Left lung (tissue), 10 donors: ENCODE results near the gene ZNHIT1. TPM values are rescaled to one million over a fixed set of nuclear protein-coding genes. Genes with fewer than 3 reads are reported as not detected.

ENCODE experiments used
- ATAC-seq: fragments of 200-7000 bp; cut with Tn5 transposase; one replicate; pipeline ENCODE4 v1.9.1; 2020; ENCODE audit warnings: moderate library complexity
- DNase-seq, 4 donors: peaks; one replicate each; pipeline ENCODE4 v3.0.0-alpha.2; 2013 to 2020
- H3K27ac ChIP-seq, 2 donors: fragments of 200-600 bp; sonication (generic) in 1 of 2; one replicate each; pipeline versions ENCODE4 v1.5.0 to v1.8.0; 2020 to 2021
- H3K27me3 ChIP-seq, 2 donors: fragments of 200-600 bp; sonication (generic) in 1 of 2; one replicate each; pipeline versions ENCODE4 v1.5.0 to v1.8.0; 2020 to 2021
- H3K36me3 ChIP-seq, 2 donors: fragments of 200-600 bp; sonication (generic) in 1 of 2; one replicate each; pipeline versions ENCODE4 v1.5.0 to v1.8.0; 2020 to 2021
- H3K4me1 ChIP-seq, 2 donors: fragments of 200-600 bp; one replicate each; pipeline ENCODE4 v1.8.0; 2021
- H3K4me3 ChIP-seq, 2 donors: fragments of 200-600 bp; sonication (generic) in 1 of 2; one replicate each; pipeline versions ENCODE4 v1.5.0 to v1.8.0; 2020 to 2021; ENCODE audit warnings: mild to moderate bottlenecking in 1 of 2
- H3K9me3 ChIP-seq, 2 donors: fragments of 200-600 bp; sonication (generic) in 1 of 2; one replicate each; pipeline versions ENCODE4 v1.5.0 to v1.8.0; 2020 to 2021
- intact Hi-C, 2 donors: fragments of 100-400 bp; cut with DNase I; formaldehyde crosslinking; loops; one replicate each; pipeline versions ENCODE4 v1.11.2 to v1.14.2; 2022
- polyA plus RNA-seq, 6 donors: library from polyadenylated mRNA; unstranded; fragments of 120-200 nt; gene quantifications; one replicate each; pipeline ENCODE4 v1.2.1, GENCODE V29; 2013; ENCODE audit not compliant: insufficient read length in 6 of 6
- total RNA-seq, 2 donors: library from RNA; stranded (reverse); fragmentation: NEBNext Ultra II Directional; extraction: Animal tissue kit (Norgen Biotek cat#: 25700); gene quantifications; one replicate each; pipeline ENCODE4 v1.2.1, GENCODE V29; 2021
- TF ChIP-seq, protein P1 (sequence below), 2 donors: fragments of 200-600 bp; sonication (generic) in 1 of 2; IDR thresholded peaks; one replicate each; pipeline versions ENCODE4 v1.5.0 to v1.8.0; 2021; ENCODE audit warnings: antibody characterized with exemption in 2 of 2
- donor health status: DM: no; HTN: yes; CAD: no.
- donor health status: DM: no; HTN: no; CAD: no.

The ZNHIT1 gene
- total and polyA plus RNA-seq, 8 donors: 44.9 to 70.5 (median 56.3) TPM

DNA sequence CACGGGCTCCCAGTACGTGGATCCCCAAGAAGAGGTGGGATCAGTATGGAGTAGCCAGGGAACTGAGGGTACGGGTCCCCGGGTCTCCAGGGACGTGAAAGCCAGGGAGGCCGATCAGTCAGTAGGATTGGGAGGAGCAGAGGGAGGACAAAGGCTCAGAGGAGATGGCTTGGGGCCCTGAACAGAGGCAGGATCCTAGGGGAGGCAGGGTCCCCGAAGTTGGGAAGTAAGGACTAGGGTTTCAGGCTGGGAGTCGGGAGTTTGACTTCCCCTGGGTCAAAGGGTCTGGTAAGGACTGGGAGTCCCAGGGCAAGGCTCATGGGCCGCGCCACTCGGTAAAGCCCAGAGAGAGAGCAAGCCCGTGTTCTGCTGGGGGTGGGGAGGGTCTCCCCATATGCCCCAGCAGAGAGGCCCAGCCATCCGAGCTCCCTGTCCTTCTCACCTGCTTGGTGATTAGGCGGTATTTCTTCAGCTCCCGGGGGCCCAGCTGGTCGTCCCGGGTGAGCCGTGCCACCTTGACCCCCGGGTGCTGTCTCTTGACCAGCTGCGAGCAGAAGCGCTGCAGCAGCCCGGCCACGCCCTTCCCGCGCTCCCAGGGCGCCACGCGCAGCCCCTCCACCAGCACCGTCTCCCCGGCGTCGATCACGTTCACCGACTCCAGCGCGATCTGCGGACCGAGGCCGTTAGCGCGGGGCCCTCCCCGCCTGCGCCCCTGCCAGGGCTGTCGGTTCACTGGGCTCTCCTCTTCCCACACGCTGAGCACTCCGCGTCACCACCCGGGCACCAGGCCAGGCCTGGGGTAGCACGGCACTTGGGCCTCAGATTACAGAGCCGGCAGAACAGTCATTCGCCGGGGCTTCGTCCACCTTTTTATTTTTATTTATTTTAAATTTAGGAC is 44.9 kb upstream of the ZNHIT1 start:
- TF ChIP-seq, protein P1, sequence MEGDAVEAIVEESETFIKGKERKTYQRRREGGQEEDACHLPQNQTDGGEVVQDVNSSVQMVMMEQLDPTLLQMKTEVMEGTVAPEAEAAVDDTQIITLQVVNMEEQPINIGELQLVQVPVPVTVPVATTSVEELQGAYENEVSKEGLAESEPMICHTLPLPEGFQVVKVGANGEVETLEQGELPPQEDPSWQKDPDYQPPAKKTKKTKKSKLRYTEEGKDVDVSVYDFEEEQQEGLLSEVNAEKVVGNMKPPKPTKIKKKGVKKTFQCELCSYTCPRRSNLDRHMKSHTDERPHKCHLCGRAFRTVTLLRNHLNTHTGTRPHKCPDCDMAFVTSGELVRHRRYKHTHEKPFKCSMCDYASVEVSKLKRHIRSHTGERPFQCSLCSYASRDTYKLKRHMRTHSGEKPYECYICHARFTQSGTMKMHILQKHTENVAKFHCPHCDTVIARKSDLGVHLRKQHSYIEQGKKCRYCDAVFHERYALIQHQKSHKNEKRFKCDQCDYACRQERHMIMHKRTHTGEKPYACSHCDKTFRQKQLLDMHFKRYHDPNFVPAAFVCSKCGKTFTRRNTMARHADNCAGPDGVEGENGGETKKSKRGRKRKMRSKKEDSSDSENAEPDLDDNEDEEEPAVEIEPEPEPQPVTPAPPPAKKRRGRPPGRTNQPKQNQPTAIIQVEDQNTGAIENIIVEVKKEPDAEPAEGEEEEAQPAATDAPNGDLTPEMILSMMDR (IDR thresholded peaks at IDR 0.05): no peak
- DNase-seq: peak in 3 of 4 donors; percentile 76 to 89 (median 86)
- ATAC-seq: peak; percentile 82
- H3K27ac ChIP-seq: no peak overlapping the region
- H3K27me3 ChIP-seq: peaks cover 98 to 100% of the 10 kb centered on the region in 2 donors
- intact Hi-C loops: no loop called here
- no peaks in the 10 kb centered on the region for H3K9me3 ChIP-seq
- H3K36me3 ChIP-seq: no peaks in the 10 kb centered on the region
- H3K4me1 ChIP-seq: peaks cover 14 to 39% of the 10 kb centered on the region in 2 donors
- no peak overlapping the region for H3K4me3 ChIP-seq

- H3K4me1 ChIP-seq: peaks cover 14 to 39% of the 10 kb centered on the region in 2 donors
- peaks cover 98 to 100% of the 10 kb centered on the region in 2 donors for H3K27me3 ChIP-seq
- H3K27ac ChIP-seq: no peak overlapping the region
- no peaks in the 10 kb centered on the region for H3K9me3 ChIP-seq
- H3K4me3 ChIP-seq: no peak overlapping the region
- ATAC-seq: peak; percentile 55
- TF ChIP-seq, protein P1 (IDR thresholded peaks at IDR 0.05): no peak
- intact Hi-C loops: no loop called here
- no peak for DNase-seq
- no peaks in the 10 kb centered on the region for H3K36me3 ChIP-seq
Measured at GRCh38 chr7:101173752-101174244, 44.2 kb upstream of the ZNHIT1 start.

- Histone ChIP-seq H3K27ac (no peak overlapping the region), H3K4me3 (no peak overlapping the region), H3K27me3 (peaks cover 99 to 100% of the 10 kb centered on the region in 2 donors), H3K9me3 (no peaks in the 10 kb centered on the region), H3K36me3 (no peaks in the 10 kb centered on the region), H3K4me1 (peaks cover 14 to 35% of the 10 kb centered on the region in 2 donors)
- no peak for ATAC-seq
- intact Hi-C loops: no loop called here
- TF ChIP-seq, protein P1 (IDR thresholded peaks at IDR 0.05): no peak
- DNase-seq: no peak
Measured at GRCh38 chr7:101174322-101174854, 43.6 kb upstream of the ZNHIT1 start.

- ATAC-seq (no peak), DNase-seq (no peak)
- no peaks in the 10 kb centered on the region for H3K36me3 ChIP-seq
- H3K27me3 ChIP-seq: peaks cover 100% of the 10 kb centered on the region in 2 donors
- peaks cover 14 to 26% of the 10 kb centered on the region in 2 donors for H3K4me1 ChIP-seq
- no peak overlapping the region for H3K4me3 ChIP-seq
- intact Hi-C loops: no loop called here
- H3K27ac ChIP-seq: no peak overlapping the region
- TF ChIP-seq, protein P1 (IDR thresholded peaks at IDR 0.05): no peak
- H3K9me3 ChIP-seq: no peaks in the 10 kb centered on the region
Measured at GRCh38 chr7:101175664-101176063, 42.3 kb upstream of the ZNHIT1 start.

- no peak for ATAC-seq
- Histone ChIP-seq H3K9me3 (no peaks in the 10 kb centered on the region), H3K27me3 (peaks cover 89 to 100% of the 10 kb centered on the region in 2 donors), H3K4me3 (no peak overlapping the region), H3K36me3 (no peaks in the 10 kb centered on the region), H3K27ac (no peak overlapping the region), H3K4me1 (peaks cover 10 to 13% of the 10 kb centered on the region in 2 donors)
- no peak for DNase-seq
- intact Hi-C loops: no loop called here
- TF ChIP-seq, protein P1 (IDR thresholded peaks at IDR 0.05): no peak
Measured at GRCh38 chr7:101177644-101178043, 40.3 kb upstream of the ZNHIT1 start.
